ENCODE results near the gene DUSP6.

- no peak for TF ChIP-seq CTCF (IDR thresholded peaks at IDR 0.05)
- no peak for TF ChIP-seq POLR2A (IDR thresholded peaks at IDR 0.05)
Observed at GRCh38 chr12:89384807-89385206, 32.5 kb upstream of the DUSP6 start.
